ENCODE data around the gene MRPS24. TPM values are rescaled to one million over a fixed set of nuclear protein-coding genes. Genes with fewer than 3 reads are reported as not detected.

MRPS24 gene
- total RNA-seq, 1 experiment from 2014 or later = 135 TPM

DNA sequence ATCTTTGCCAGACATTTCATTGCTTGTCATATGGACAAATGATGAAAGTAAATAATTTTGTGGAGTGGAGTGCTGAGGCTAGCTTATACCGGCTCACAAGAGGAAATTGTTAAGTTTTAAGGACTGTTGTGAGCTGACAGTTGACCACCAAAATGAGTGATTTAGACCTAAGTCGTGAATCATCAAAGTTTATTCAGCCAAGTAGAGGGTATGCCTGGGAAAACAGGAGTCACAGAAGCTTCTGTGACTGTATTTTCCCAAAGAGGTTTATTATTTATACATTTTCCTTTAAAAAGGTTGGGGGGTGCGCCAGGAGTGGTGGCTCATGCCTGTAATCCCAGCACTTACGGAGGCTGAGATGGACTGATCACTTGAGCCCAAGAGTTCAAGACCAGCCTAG, 21.8 kb downstream of the MRPS24 start:
- DNase-seq (ENCODE audit: low spot score) (no peak), ATAC-seq (no peak)
- Mint-ChIP-seq H3K9me3 (peaks cover 15% of the 10 kb centered on the region), H3K27me3 (ENCODE audit: low read depth) (no peaks in the 10 kb centered on the region), H3K4me1 (peaks cover 6% of the 10 kb centered on the region), H3K36me3 (no peaks in the 10 kb centered on the region), H3K27ac (no peak overlapping the region), H3K4me3 (no peak overlapping the region)
- no peak for TF ChIP-seq FOXJ3 (CRISPR knock-in tag; IDR thresholded peaks at IDR 0.05; ENCODE audit: borderline replicate concordance)
- TF ChIP-seq, protein P1, sequence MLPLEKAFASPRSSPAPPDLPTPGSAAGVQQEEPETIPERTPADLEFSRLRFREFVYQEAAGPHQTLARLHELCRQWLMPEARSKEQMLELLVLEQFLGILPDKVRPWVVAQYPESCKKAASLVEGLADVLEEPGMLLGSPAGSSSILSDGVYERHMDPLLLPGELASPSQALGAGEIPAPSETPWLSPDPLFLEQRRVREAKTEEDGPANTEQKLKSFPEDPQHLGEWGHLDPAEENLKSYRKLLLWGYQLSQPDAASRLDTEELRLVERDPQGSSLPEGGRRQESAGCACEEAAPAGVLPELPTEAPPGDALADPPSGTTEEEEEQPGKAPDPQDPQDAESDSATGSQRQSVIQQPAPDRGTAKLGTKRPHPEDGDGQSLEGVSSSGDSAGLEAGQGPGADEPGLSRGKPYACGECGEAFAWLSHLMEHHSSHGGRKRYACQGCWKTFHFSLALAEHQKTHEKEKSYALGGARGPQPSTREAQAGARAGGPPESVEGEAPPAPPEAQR (CRISPR knock-in tag; IDR thresholded peaks at IDR 0.05) = no peak
- TF ChIP-seq, protein P2, sequence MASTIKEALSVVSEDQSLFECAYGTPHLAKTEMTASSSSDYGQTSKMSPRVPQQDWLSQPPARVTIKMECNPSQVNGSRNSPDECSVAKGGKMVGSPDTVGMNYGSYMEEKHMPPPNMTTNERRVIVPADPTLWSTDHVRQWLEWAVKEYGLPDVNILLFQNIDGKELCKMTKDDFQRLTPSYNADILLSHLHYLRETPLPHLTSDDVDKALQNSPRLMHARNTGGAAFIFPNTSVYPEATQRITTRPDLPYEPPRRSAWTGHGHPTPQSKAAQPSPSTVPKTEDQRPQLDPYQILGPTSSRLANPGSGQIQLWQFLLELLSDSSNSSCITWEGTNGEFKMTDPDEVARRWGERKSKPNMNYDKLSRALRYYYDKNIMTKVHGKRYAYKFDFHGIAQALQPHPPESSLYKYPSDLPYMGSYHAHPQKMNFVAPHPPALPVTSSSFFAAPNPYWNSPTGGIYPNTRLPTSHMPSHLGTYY (CRISPR knock-in tag; IDR thresholded peaks at IDR 0.05) = no peak
- TF ChIP-seq FOXK1 (CRISPR knock-in tag; IDR thresholded peaks at IDR 0.05) = no peak
- no peak for TF ChIP-seq FOXP1 (CRISPR knock-in tag; IDR thresholded peaks at IDR 0.05; ENCODE audit: borderline replicate concordance)
- TF ChIP-seq ETV6 (CRISPR knock-in tag; IDR thresholded peaks at IDR 0.05) = no peak
- TF ChIP-seq NR2C2 (CRISPR knock-in tag; IDR thresholded peaks at IDR 0.05) = no peak
- no peak for TF ChIP-seq ZNF671 (CRISPR knock-in tag; IDR thresholded peaks at IDR 0.05)
- no peak for TF ChIP-seq RORB (CRISPR knock-in tag; IDR thresholded peaks at IDR 0.05)
- TF ChIP-seq TEAD1 (CRISPR knock-in tag; IDR thresholded peaks at IDR 0.05) = no peak
- POLR2A ChIA-PET = interaction anchor here (0.7 kb wide), 1 partner anchor 194 kb away, joined by 5 read pairs; no protein-coding TSS in a partner anchor
- CTCF ChIA-PET = interaction anchor here (1.5 to 2.4 kb wide), 3 partner anchors 9 to 265 kb away, joined by 3 to 11 read pairs (median 7); partner anchors contain the start of gene STK17A

DNA sequence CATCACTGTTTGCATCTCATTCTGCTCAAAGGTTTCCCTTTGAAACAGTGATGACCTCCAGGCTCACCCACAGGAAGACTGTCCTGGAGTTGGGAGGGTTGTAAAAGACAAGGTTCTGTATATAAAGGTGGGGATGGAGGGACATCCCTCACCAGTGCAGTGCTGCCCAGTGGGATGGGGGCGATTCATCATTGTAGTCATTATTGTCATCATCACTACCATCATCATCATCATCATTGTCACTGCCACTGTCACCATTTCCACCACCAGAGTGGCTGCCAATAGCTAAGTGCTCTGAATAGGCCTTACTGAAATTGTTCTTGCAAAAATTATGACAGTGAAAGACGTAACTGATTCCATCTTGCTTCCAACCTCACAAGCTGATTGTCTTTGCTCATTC, 24.7 kb downstream of the MRPS24 start:
- ATAC-seq (no peak), DNase-seq (ENCODE audit: low spot score) (no peak)
- H3K9me3 Mint-ChIP-seq = no peaks in the 10 kb centered on the region
- H3K27ac Mint-ChIP-seq = no peak overlapping the region
- CTCF ChIA-PET = interaction anchor here (1.8 kb wide), 1 partner anchor 262 kb away, joined by 6 read pairs; the partner anchor contains the start of gene STK17A
- H3K27me3 Mint-ChIP-seq (ENCODE audit: low read depth) = no peaks in the 10 kb centered on the region
- H3K4me1 Mint-ChIP-seq = peaks cover 6% of the 10 kb centered on the region
- POLR2A ChIA-PET = no interaction called here
- H3K4me3 Mint-ChIP-seq = no peak overlapping the region
- no peaks in the 10 kb centered on the region for H3K36me3 Mint-ChIP-seq
- TF ChIP-seq JUN (CRISPR knock-in tag; IDR thresholded peaks at IDR 0.05) (no peak), PRRX2 (CRISPR knock-in tag; IDR thresholded peaks at IDR 0.05) (no peak), CREB1 (CRISPR knock-in tag; IDR thresholded peaks at IDR 0.05) (no peak), RORB (CRISPR knock-in tag; IDR thresholded peaks at IDR 0.05) (no peak), SMAD4 (CRISPR knock-in tag; IDR thresholded peaks at IDR 0.05) (no peak), ZNF263 (CRISPR knock-in tag; IDR thresholded peaks at IDR 0.05; ENCODE audit: low read depth) (no peak), ZBTB21 (CRISPR knock-in tag; IDR thresholded peaks at IDR 0.05; ENCODE audit: borderline replicate concordance) (no peak), NR3C1 (CRISPR knock-in tag; conservative IDR thresholded peaks at IDR 0.05; ENCODE audit: low read depth) (no peak), NFE2L1 (CRISPR knock-in tag; IDR thresholded peaks at IDR 0.05) (no peak), ZNF138 (CRISPR knock-in tag; conservative IDR thresholded peaks at IDR 0.05) (no peak)
- TF ChIP-seq, protein P3, sequence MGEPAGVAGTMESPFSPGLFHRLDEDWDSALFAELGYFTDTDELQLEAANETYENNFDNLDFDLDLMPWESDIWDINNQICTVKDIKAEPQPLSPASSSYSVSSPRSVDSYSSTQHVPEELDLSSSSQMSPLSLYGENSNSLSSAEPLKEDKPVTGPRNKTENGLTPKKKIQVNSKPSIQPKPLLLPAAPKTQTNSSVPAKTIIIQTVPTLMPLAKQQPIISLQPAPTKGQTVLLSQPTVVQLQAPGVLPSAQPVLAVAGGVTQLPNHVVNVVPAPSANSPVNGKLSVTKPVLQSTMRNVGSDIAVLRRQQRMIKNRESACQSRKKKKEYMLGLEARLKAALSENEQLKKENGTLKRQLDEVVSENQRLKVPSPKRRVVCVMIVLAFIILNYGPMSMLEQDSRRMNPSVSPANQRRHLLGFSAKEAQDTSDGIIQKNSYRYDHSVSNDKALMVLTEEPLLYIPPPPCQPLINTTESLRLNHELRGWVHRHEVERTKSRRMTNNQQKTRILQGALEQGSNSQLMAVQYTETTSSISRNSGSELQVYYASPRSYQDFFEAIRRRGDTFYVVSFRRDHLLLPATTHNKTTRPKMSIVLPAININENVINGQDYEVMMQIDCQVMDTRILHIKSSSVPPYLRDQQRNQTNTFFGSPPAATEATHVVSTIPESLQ (CRISPR knock-in tag; IDR thresholded peaks at IDR 0.05) = no peak
- TF ChIP-seq, protein P4, sequence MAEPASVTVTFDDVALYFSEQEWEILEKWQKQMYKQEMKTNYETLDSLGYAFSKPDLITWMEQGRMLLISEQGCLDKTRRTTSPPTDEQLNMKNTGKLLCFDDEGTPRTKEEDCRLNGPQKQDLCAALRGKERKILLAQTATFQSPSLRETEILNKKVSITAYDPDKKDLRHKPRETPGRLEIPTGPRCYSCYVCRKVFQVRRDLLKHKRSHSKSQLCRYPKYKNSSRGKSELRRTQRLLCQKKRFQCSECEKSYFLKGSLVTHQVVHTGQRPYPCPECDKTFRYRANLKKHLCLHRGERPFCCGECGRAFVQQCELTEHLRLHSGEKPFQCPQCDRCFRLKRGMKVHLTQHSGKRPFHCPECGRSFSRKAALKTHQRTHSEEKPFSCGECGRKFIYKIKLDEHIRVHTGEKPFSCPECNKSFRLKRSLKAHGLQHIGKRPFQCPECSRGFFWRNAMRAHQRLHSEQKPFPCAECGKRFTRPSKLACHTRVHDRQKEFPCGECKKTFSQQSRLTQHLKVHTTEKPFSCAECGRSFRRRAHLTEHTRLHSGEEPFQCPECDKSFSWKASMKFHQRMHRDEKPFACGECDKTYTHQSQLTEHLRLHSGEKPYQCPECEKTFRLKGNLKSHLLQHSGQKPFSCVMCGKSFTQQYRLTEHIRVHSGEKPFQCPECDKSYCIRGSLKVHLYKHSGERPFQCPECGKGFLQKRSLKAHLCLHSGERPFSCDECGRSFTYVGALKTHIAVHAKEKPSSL (CRISPR knock-in tag; conservative IDR thresholded peaks at IDR 0.05) = no peak
- TF ChIP-seq, protein P5, sequence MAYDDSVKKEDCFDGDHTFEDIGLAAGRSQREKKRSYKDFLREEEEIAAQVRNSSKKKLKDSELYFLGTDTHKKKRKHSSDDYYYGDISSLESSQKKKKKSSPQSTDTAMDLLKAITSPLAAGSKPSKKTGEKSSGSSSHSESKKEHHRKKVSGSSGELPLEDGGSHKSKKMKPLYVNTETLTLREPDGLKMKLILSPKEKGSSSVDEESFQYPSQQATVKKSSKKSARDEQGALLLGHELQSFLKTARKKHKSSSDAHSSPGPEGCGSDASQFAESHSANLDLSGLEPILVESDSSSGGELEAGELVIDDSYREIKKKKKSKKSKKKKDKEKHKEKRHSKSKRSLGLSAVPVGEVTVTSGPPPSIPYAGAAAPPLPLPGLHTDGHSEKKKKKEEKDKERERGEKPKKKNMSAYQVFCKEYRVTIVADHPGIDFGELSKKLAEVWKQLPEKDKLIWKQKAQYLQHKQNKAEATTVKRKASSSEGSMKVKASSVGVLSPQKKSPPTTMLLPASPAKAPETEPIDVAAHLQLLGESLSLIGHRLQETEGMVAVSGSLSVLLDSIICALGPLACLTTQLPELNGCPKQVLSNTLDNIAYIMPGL (CRISPR knock-in tag; IDR thresholded peaks at IDR 0.05) = no peak
- TF ChIP-seq, protein P6, sequence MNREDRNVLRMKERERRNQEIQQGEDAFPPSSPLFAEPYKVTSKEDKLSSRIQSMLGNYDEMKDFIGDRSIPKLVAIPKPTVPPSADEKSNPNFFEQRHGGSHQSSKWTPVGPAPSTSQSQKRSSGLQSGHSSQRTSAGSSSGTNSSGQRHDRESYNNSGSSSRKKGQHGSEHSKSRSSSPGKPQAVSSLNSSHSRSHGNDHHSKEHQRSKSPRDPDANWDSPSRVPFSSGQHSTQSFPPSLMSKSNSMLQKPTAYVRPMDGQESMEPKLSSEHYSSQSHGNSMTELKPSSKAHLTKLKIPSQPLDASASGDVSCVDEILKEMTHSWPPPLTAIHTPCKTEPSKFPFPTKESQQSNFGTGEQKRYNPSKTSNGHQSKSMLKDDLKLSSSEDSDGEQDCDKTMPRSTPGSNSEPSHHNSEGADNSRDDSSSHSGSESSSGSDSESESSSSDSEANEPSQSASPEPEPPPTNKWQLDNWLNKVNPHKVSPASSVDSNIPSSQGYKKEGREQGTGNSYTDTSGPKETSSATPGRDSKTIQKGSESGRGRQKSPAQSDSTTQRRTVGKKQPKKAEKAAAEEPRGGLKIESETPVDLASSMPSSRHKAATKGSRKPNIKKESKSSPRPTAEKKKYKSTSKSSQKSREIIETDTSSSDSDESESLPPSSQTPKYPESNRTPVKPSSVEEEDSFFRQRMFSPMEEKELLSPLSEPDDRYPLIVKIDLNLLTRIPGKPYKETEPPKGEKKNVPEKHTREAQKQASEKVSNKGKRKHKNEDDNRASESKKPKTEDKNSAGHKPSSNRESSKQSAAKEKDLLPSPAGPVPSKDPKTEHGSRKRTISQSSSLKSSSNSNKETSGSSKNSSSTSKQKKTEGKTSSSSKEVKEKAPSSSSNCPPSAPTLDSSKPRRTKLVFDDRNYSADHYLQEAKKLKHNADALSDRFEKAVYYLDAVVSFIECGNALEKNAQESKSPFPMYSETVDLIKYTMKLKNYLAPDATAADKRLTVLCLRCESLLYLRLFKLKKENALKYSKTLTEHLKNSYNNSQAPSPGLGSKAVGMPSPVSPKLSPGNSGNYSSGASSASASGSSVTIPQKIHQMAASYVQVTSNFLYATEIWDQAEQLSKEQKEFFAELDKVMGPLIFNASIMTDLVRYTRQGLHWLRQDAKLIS (CRISPR knock-in tag; IDR thresholded peaks at IDR 0.05; ENCODE audit: borderline replicate concordance) = no peak
- TF ChIP-seq, protein P7, sequence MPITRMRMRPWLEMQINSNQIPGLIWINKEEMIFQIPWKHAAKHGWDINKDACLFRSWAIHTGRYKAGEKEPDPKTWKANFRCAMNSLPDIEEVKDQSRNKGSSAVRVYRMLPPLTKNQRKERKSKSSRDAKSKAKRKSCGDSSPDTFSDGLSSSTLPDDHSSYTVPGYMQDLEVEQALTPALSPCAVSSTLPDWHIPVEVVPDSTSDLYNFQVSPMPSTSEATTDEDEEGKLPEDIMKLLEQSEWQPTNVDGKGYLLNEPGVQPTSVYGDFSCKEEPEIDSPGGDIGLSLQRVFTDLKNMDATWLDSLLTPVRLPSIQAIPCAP (CRISPR knock-in tag; IDR thresholded peaks at IDR 0.05) = no peak

All from WTC11 (cell line).